Measurements from ENCODE around the gene RIOK3.

The RIOK3 gene

DNA sequence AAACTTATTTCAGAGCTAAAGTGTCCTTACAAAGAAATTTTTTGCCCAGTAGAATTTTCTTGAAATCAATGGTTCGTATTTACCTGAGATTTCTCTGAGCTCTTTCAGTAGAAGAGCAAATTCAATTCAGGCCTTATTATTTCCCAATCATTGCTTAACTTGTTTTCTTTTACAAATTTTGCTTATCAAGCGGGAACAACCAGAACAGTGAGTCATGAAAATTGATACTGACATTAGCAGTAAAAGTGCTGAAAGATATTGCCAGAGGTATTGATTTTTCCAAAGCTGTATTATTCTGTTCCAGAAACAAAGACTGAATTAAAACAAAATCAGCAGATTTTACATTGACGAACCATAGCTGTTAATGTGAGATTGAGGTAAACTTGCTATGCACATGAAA lies 10.1 kb upstream of the RIOK3 start:
- H3K27ac ChIP-seq: no peak overlapping the region
- TF ChIP-seq, protein P1, sequence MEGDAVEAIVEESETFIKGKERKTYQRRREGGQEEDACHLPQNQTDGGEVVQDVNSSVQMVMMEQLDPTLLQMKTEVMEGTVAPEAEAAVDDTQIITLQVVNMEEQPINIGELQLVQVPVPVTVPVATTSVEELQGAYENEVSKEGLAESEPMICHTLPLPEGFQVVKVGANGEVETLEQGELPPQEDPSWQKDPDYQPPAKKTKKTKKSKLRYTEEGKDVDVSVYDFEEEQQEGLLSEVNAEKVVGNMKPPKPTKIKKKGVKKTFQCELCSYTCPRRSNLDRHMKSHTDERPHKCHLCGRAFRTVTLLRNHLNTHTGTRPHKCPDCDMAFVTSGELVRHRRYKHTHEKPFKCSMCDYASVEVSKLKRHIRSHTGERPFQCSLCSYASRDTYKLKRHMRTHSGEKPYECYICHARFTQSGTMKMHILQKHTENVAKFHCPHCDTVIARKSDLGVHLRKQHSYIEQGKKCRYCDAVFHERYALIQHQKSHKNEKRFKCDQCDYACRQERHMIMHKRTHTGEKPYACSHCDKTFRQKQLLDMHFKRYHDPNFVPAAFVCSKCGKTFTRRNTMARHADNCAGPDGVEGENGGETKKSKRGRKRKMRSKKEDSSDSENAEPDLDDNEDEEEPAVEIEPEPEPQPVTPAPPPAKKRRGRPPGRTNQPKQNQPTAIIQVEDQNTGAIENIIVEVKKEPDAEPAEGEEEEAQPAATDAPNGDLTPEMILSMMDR (IDR thresholded peaks at IDR 0.05; ENCODE audit: low read depth, low read length): no peak
- no peaks in the 10 kb centered on the region for H3K9me3 ChIP-seq (ENCODE audit: severe bottlenecking)
- H3K36me3 ChIP-seq: no peaks in the 10 kb centered on the region
- DNase-seq: no peak
- H3K27me3 ChIP-seq (ENCODE audit: insufficient read depth, low read depth, severe bottlenecking): no peaks in the 10 kb centered on the region
- no peak overlapping the region for H3K4me3 ChIP-seq (ENCODE audit: low read depth, low read length)

DNA sequence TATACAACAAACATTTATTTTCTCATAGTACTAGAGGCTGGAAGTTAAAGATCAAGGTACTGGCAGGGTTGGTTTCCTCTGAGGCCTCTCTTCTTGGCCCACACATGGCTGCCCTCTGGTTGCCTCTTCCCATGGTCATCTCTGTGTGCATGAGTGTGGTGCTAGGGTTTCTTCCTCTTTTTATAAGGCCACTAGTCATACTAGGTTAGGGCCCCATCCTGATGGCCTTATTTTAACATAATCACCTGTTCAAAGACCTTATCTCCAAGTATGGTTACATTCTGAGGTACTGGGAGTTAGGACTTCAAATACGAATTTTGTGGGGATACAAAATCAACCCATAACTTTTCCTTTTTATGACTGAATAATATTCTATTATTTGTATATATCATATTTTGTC lies 4.8 kb upstream of the RIOK3 start:
- no peak for DNase-seq
- Histone ChIP-seq H3K9me3 (ENCODE audit: severe bottlenecking) (no peaks in the 10 kb centered on the region), H3K36me3 (peaks cover 1% of the 10 kb centered on the region), H3K4me3 (ENCODE audit: low read depth, low read length) (no peak overlapping the region), H3K27ac (no peak overlapping the region), H3K27me3 (ENCODE audit: insufficient read depth, low read depth, severe bottlenecking) (no peaks in the 10 kb centered on the region)
- TF ChIP-seq, protein P1 (IDR thresholded peaks at IDR 0.05; ENCODE audit: low read depth, low read length): no peak

DNA sequence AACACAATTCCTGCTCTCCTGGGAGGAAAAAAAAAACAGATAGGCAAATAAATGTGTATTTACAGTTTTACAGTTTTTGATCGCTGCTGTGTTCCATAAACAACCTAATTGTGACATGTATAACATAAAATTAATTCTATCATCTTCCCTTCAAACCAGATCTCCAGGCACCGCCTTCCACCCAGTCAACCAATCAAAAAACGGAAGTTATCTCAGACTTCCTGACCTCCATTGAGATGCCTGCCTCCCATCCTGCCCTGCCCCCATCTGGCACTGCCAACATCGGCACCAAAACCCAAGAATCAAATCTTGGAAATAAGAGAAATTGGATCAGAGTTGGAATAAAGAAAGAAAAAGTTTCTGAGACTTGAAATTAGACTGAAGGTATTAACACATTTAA lies 3.1 kb upstream of the RIOK3 start:
- DNase-seq: no peak
- H3K27ac ChIP-seq: no peak overlapping the region
- H3K4me3 ChIP-seq (ENCODE audit: low read depth, low read length): no peak overlapping the region
- peaks cover 7% of the 10 kb centered on the region for H3K36me3 ChIP-seq
- TF ChIP-seq, protein P1 (IDR thresholded peaks at IDR 0.05; ENCODE audit: low read depth, low read length): no peak
- no peaks in the 10 kb centered on the region for H3K27me3 ChIP-seq (ENCODE audit: insufficient read depth, low read depth, severe bottlenecking)
- no peaks in the 10 kb centered on the region for H3K9me3 ChIP-seq (ENCODE audit: severe bottlenecking)

DNA sequence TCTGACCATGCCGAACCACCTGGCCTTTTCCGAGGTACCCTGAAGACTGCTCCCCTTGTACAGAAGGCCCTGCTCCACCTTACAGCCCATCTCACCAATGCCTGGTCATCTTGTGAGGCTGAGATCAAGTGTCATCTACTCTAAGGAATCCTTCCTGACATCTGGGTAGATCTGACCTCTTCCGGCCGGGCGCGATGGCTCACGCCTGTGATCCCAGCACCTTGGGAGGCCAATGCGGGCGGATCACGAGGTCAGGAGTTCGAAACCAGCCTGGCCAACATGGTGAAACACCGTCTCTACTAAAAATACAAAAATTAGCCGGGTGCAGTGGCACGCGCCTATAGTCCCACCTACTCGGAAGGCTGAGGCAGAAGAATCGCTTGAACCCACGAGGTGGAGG lies 2.1 kb upstream of the RIOK3 start:
- no peak for DNase-seq
- Histone ChIP-seq H3K27ac (no peak overlapping the region), H3K27me3 (ENCODE audit: insufficient read depth, low read depth, severe bottlenecking) (no peaks in the 10 kb centered on the region), H3K9me3 (ENCODE audit: severe bottlenecking) (no peaks in the 10 kb centered on the region), H3K36me3 (peaks cover 13% of the 10 kb centered on the region), H3K4me3 (ENCODE audit: low read depth, low read length) (no peak overlapping the region)
- TF ChIP-seq, protein P1 (IDR thresholded peaks at IDR 0.05; ENCODE audit: low read depth, low read length): no peak

DNA sequence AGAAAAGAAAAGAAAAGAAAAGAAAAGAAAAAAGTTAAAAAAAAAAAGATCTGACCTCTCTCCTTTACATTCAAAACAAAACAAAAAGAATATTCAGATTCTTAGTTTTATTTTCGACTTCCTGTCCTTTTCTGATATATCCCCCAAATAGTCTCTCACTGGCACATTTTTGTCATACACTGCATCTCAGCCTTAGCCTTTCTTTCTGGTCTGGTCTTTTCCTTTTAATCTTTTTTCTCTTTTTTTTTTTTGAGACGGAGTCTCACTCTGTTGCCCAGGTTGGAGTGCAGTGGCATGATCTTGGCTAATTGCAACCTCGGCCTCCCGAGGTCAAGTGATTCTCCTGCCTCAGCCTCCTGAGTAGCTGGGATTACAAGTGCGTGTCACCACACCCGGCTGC lies 1.6 kb upstream of the RIOK3 start:
- Histone ChIP-seq H3K27me3 (ENCODE audit: insufficient read depth, low read depth, severe bottlenecking) (no peaks in the 10 kb centered on the region), H3K9me3 (ENCODE audit: severe bottlenecking) (no peaks in the 10 kb centered on the region), H3K27ac (no peak overlapping the region), H3K4me3 (ENCODE audit: low read depth, low read length) (no peak overlapping the region), H3K36me3 (peaks cover 15% of the 10 kb centered on the region)
- DNase-seq: no peak
- TF ChIP-seq, protein P1 (IDR thresholded peaks at IDR 0.05; ENCODE audit: low read depth, low read length): no peak

DNA sequence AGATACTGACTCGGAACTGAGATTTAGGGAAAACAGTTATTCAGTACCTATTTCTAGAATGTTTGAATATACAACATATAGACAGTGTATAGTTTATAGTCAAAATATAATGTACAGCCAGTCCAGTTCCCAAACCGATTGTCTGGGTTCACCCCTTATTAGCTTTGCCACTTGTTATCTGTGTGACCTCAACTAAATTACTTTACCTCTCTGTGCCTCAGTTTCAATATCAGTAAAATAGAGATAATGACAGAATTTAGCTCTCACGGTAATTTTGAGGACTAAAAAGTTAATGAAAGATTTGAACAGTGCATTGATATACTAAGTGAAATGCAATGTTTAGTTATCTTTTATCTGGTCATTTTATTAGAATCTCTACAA lies 750 bp upstream of the RIOK3 start:
- Histone ChIP-seq H3K27ac (no peak overlapping the region; the same call in 1 of the 2 replicates), H3K36me3 (peaks cover 15% of the 10 kb centered on the region), H3K4me3 (ENCODE audit: low read depth, low read length) (peak overlapping the region; percentile 33), H3K27me3 (ENCODE audit: insufficient read depth, low read depth, severe bottlenecking) (no peaks in the 10 kb centered on the region), H3K9me3 (ENCODE audit: severe bottlenecking) (no peaks in the 10 kb centered on the region)
- TF ChIP-seq, protein P1 (IDR thresholded peaks at IDR 0.05; ENCODE audit: low read depth, low read length): no peak
- DNase-seq: no peak
